HG03135 (cell line): ENCODE measurements around the gene TTYH2.

Experiments used
- ATAC-seq: cut with Tn5 transposase; IDR thresholded peaks from one replicate; pipeline ENCODE4 v1.9.1; 2021; ENCODE audit warnings: mild to moderate bottlenecking, moderate library complexity; ENCODE audit not compliant: unreplicated experiment

The TTYH2 gene

DNA sequence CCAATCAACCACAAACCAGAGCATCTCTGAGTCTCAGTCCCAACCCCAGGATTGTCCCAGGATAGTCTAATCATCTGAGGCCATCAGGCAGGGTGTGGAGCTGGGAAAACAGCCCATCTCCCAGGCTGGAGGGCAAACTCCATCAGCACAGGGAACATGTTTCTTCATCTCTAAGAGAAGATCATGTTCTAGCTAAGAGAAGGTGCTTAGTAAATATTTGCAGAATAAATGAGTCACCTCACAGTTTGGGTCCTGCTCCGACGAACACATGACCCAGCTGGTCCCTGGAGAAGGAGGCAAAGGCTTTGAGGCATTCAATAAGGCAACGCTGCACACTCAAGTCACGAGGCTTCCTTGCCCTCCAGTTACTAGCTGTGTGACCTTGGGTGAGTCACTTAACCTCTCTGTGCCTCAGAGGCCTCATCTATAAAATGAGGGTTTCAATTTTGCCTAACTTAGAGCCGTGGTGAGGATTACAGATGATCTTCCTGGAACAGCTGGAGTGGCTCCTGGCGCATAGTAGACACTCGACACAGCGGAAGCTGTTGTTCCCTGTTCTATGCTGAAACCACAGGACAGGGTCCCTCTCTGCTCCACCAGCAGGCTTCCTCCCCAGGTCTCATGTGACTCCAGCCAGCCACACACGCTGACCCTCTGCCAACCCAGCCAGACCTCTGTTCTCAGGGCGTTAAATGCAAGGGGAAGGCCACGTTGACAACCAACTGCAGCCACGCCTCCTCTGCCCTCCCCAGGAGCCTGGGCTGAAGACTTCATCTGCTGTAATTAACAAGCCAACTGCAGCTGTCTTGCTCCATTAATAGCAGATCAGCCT, 20.2 kb upstream of the TTYH2 start:
- ATAC-seq: no peak

DNA sequence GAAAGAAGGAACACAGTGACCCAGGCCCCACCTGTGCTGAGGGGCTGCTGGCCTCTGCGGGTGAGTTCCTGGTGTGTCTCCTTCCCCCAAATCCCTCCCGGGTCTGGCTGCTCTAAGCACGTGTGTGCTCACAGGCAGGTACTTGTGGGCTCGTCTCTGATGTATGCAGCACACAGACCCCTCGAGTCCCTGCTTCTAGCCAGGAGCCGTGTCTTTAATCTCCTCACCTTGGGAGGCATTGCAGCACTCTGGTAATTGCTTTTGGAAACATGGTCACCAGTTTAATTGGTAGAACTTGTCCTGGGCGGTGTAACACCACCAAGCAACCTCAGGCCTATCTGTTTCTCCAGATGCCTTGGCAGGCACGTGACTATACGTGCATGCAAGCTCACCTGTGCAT, 18.7 kb upstream of the TTYH2 start:
- no peak for ATAC-seq

GRCh38 chr17:74196541-74197317, 16.6 kb upstream of the TTYH2 start:
- ATAC-seq: no peak

DNA sequence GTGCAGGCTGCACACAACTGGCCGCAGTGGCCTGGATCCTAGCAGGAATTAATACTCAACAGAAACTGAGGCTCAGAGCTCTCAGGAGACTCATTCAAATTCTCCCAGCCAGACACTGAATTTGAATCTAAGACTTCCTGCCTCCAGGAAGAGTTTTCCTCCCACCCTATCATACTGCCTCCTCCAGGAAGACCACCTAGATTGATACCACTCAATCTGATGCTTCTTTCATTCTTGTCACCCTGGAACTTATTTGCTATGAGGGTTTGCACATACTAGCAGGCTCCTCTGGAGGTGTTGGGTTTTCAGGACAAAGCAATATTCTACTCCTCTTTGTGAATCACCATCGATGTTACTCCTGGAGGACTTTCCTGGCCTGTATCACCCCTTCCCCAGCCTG, 15.6 kb upstream of the TTYH2 start:
- ATAC-seq: no peak

DNA sequence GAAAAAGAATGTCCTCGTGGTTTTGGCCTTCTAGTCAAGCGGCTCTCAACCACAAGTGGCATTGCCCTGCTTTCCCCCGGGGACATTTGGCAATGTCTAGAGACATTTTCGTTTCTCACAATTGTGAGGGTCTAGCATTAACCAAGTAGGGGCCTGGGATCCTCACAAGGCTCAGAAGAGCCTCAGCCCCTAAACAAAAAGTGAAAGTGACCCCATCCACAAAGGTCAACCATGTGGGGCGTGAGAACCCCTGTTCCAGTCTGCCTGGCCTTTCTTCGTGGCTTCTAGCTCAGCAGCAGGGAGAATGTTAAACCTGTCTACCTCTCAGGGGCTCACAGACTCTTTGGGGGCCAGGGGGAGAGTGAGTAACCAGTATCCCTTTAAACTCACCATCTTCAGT, 14.7 kb upstream of the TTYH2 start:
- no peak for ATAC-seq

DNA sequence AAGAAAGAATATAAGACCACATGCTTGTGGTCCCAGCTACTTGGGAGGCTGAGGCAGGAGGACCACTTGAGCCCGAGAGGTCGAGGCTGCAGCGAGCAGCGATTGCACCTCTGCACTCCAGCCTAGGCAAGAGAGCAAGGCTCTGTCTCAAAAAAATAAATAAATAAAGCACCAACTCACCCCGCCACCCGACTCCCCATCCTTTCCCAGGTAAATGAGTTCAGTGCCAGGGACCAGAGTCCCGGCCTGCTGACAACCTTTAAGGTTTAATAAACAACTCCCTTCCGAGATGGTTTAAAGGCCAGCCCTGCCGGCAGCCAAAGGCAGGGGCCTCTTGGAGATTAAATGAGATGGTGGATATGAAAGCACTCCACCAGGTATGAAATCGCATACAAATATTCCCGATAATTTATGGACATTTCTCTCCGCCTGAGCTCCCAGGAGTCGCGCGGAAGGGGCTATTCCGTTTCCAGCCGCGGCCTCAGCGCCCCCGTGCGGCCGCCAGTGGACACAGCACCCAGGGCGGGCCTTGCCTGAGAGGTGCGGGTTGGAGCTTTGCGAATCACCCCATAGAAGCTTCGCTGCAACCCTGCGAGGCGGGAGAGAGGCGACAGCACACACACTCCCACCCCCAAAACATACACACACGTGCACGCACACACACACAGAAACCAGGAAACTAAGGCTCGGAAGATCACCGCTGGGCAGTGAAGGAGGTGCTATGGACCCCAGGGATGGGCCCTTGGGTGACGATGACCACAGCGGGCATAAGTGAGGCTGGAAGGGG, 13.9 kb upstream of the TTYH2 start:
- ATAC-seq: no peak

GRCh38 chr17:74200112-74200511, 13.3 kb upstream of the TTYH2 start:
- ATAC-seq: no peak

- no peak for ATAC-seq
Observed at GRCh38 chr17:74201250-74201649, 12.1 kb upstream of the TTYH2 start.

DNA sequence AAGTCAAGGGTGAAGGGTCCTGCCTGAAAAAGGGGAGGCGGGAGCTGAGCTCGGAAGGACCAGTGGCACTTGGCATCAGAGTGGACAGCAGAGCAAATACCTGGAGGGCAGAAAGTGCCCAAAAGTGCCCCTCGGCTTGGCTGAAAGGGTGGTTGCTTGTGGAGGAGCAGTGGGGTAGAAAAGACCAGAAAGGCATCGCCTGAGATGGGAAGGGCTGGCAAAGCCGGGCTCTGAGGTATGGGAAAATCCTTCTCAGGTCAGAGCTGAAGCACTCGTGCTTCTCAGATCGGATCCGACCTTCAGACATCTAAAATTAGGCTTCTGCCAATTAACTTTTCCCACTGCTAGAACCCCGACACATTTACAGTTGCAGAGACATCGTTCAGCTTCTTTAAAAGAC, 11.4 kb upstream of the TTYH2 start:
- no peak for ATAC-seq

- no peak for ATAC-seq
Observed at GRCh38 chr17:74202938-74203337, 10.4 kb upstream of the TTYH2 start.

- peak; percentile 68 for ATAC-seq
Observed at GRCh38 chr17:74203439-74204240, 9.7 kb upstream of the TTYH2 start, which contains the start of gene RPL38. RPL38 (plus strand) TSS chr17:74203678; CDS start chr17:74203956, 278 bp downstream.

- ATAC-seq: no peak
Observed at GRCh38 chr17:74204474-74204873, 8.9 kb upstream of the TTYH2 start.

DNA sequence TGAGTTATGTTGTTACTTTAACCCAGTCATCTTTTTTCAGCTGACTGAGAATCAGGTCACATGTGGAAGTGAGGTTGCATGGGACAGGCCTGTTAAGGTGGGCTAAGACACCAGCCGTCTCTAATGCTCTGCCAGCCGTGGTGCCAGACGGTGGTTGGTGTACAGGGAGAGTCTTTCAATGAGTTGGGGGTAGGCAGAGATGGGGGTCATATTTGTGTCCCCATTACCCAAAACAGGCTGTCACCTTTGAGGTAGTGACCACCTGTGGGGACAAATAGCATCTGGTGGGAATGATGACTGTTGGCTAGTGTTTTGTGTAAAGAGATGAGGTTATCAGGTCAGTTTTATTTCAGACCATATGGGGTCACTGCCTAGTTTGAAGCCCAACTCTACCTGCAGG, 8.1 kb upstream of the TTYH2 start:
- ATAC-seq: no peak

GRCh38 chr17:74206332-74206818, 7.0 kb upstream of the TTYH2 start:
- no peak for ATAC-seq

DNA sequence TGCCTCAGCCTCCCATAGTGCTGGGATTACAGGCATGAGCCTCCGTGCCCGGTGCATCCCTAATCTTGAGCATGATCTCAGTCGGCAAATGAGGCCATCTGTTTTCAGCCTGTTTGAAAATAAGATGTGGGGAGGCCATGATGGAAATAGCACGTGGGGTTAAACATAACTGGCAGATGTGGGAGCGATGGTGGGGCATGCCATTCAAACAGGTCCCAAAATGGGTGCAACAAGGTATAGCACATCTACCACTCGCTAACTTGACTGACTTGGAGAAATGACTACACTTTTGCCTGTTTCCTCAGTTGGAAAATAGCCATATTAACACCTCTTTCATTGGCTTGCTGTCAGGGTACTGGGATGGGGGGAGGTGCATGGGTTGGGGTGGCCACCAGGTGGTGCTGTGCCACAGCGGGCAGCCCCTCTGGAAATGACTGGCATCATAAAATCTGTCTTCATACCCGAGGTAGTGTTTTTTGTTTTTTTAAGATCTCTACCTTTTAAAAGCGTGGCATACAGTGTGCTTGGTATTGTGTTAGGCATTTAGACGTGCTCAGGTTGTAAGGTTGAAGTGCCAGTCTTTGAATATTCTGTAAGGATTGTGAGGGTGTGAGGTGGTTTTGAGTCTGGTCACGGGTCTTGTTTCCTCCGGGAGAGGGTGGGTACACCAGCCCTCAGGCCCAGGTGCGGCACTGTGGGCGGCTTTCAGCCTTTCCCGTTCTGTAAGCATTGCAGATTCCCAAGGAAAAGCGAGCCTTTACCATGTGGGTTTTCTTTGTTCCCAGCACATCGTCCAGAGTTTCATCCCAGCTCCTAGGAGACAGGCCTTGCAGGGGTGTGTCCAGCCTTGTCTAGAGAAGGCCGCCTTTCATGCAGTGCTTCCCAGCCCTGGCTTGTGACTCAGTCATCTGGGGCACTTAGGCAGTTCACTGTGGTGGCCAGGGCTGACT, 2.9 kb upstream of the TTYH2 start:
- no peak for ATAC-seq

GRCh38 chr17:74211141-74211911, 2.0 kb upstream of the TTYH2 start:
- ATAC-seq: no peak

DNA sequence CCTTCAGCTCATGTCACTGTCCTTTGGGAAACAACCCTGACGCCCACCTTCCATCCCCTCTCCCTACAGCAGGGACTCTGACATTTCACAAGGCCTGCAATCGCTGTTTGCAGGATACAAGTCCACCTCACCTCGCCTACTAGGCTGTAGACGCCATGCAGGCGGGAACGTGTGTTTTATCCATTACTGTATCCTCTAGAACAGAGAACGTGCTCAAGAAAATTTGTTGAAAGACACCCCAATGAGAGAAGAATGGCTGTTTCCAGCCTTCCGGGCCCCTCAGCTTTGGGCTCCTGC, 1.5 kb upstream of the TTYH2 start:
- no peak for ATAC-seq

- peak; percentile 15 for ATAC-seq
Observed at GRCh38 chr17:74212209-74212912, 1.0 kb upstream of the TTYH2 start.
